Measurements from ENCODE around the gene SIX2. TPM values are rescaled to one million over a fixed set of nuclear protein-coding genes. Genes with fewer than 3 reads are reported as not detected.

The SIX2 gene
- not detected in 2 replicates for total RNA-seq
- total RNA-seq (2013): not detected
- not detected in 2 replicates for polyA plus RNA-seq
- polyA minus RNA-seq: not detected in 2 replicates

GRCh38 chr2:45009303-45009927 lies at the start of gene SIX2:
TSS of gene SIX2 (minus strand) at chr2:45009452. CDS start at chr2:45009110, 342 bp downstream.
- Mint-ChIP-seq H3K27me3 (peaks cover 52% of the 10 kb centered on the region), H3K4me3 (peak within 1 kb of the TSS; percentile 86), H3K4me1 (peaks cover 48% of the 10 kb centered on the region), H3K9me3 (ENCODE audit: insufficient read depth) (no peaks in the 10 kb centered on the region), H3K27ac (no peak within 1 kb of the TSS)
- Histone ChIP-seq H3K4me3 (ENCODE audit: control extremely low read depth in 1 of 5, extremely low read depth in 1 of 5, insufficient read depth in 1 of 5, low read depth in 2 of 5, low read length in 4 of 5) (peak within 1 kb of the TSS; percentile 30 to 60 (median 40)), H3K27me3 (replicated peaks in 1 of 4; ENCODE audit: control extremely low read depth in 1 of 4, control insufficient read depth in 3 of 4, insufficient read depth in 4 of 4, low read length in 3 of 4) (peaks cover 0 to 88% (median 59%) of the 10 kb centered on the region in 4 experiments), H2AFZ (ENCODE audit: insufficient read depth, low read depth, low read length, poor library complexity, severe bottlenecking) (peak within 1 kb of the TSS; percentile 57), H4K20me1 (ENCODE audit: control insufficient read depth, insufficient read depth, low read length, poor library complexity, severe bottlenecking) (no peaks in the 10 kb centered on the region), H3K4me1 (ENCODE audit: control insufficient read depth in 2 of 2, insufficient read depth in 2 of 2, low read length in 2 of 2) (peaks cover 60 to 70% of the 10 kb centered on the region in 2 donors), H3K9ac (ENCODE audit: low read length) (peak within 1 kb of the TSS; percentile 52), H3K79me2 (ENCODE audit: control insufficient read depth, insufficient read depth, low read length) (no peaks in the 10 kb centered on the region), H3K9me3 (ENCODE audit: control extremely low read depth in 1 of 3, control insufficient read depth in 2 of 3, insufficient read depth in 1 of 3, low read length in 2 of 3) (peaks cover 0 to 42% (median 0%) of the 10 kb centered on the region in 3 donors), H3K36me3 (replicated peaks in 1 of 2; ENCODE audit: control extremely low read depth in 1 of 2, control insufficient read depth in 1 of 2, extremely low read depth in 1 of 2, insufficient read depth in 2 of 2, low read length in 1 of 2) (no peaks in the 10 kb centered on the region), H3K4me2 (replicated peaks; ENCODE audit: low read depth, low read length, poor library complexity, severe bottlenecking) (peak within 1 kb of the TSS; percentile 83), H3K27ac (ENCODE audit: low read length in 2 of 2) (no peak within 1 kb of the TSS)
- ChIA-PET CTCF (no interaction called here), POLR2A (no interaction called here)
- 4% methylated on average over 59 of the region's 61 CpGs for WGBS (ENCODE audit: insufficient coverage)
- ATAC-seq (ENCODE audit: low read depth) (no peak), DNase-seq (no peak)
- no peak for TF ChIP-seq CTCF (IDR thresholded peaks at IDR 0.05)
- peak; percentile 61 for TF ChIP-seq EZH2 (IDR thresholded peaks at IDR 0.05; ENCODE audit: borderline replicate concordance, insufficient read depth, low read depth, low read length, poor library complexity, severe bottlenecking)
- intact Hi-C loops (cut with micrococcal nuclease): no loop called here

GRCh38 chr2:45055162-45055605 lies 45.9 kb upstream of the SIX2 start:
- Histone ChIP-seq H3K27ac (ENCODE audit: low read length in 2 of 2) (no peak overlapping the region), H4K20me1 (ENCODE audit: control insufficient read depth, insufficient read depth, low read length, poor library complexity, severe bottlenecking) (no peaks in the 10 kb centered on the region), H3K9me3 (ENCODE audit: control extremely low read depth in 1 of 3, control insufficient read depth in 2 of 3, insufficient read depth in 1 of 3, low read length in 2 of 3) (no peaks in the 10 kb centered on the region), H3K4me2 (replicated peaks; ENCODE audit: low read depth, low read length, poor library complexity, severe bottlenecking) (no peak overlapping the region), H3K36me3 (replicated peaks in 1 of 2; ENCODE audit: control extremely low read depth in 1 of 2, control insufficient read depth in 1 of 2, extremely low read depth in 1 of 2, insufficient read depth in 2 of 2, low read length in 1 of 2) (no peaks in the 10 kb centered on the region), H3K27me3 (replicated peaks in 1 of 4; ENCODE audit: control extremely low read depth in 1 of 4, control insufficient read depth in 3 of 4, insufficient read depth in 4 of 4, low read length in 3 of 4) (peaks cover 0 to 2% (median 0%) of the 10 kb centered on the region in 4 experiments), H3K4me1 (ENCODE audit: control insufficient read depth in 2 of 2, insufficient read depth in 2 of 2, low read length in 2 of 2) (no peaks in the 10 kb centered on the region), H3K4me3 (ENCODE audit: control extremely low read depth in 1 of 5, extremely low read depth in 1 of 5, insufficient read depth in 1 of 5, low read depth in 2 of 5, low read length in 4 of 5) (no peak overlapping the region), H2AFZ (ENCODE audit: insufficient read depth, low read depth, low read length, poor library complexity, severe bottlenecking) (no peak overlapping the region), H3K9ac (ENCODE audit: low read length) (no peak overlapping the region), H3K79me2 (ENCODE audit: control insufficient read depth, insufficient read depth, low read length) (no peaks in the 10 kb centered on the region)
- Mint-ChIP-seq H3K27ac (no peak overlapping the region), H3K4me1 (no peaks in the 10 kb centered on the region), H3K4me3 (no peak overlapping the region), H3K27me3 (peaks cover 12% of the 10 kb centered on the region), H3K9me3 (ENCODE audit: insufficient read depth) (peaks cover 2% of the 10 kb centered on the region)
- ATAC-seq (ENCODE audit: low read depth) (no peak), DNase-seq (no peak)
- TF ChIP-seq CTCF (IDR thresholded peaks at IDR 0.05): no peak
- TF ChIP-seq EZH2 (IDR thresholded peaks at IDR 0.05; ENCODE audit: borderline replicate concordance, insufficient read depth, low read depth, low read length, poor library complexity, severe bottlenecking): no peak
- WGBS (ENCODE audit: insufficient coverage): 95% methylated on average over 6 of the region's 7 CpGs
- ChIA-PET CTCF (interaction anchor here (1.3 kb wide), 1 partner anchor 11 kb away, joined by 3 read pairs; no protein-coding TSS in a partner anchor), POLR2A (no interaction called here)
- intact Hi-C loops (cut with micrococcal nuclease): no loop called here
